Measurements from ENCODE around the gene VPS26B.

VPS26B gene

GRCh38 chr11:134231958-134232659, 7.6 kb downstream of the VPS26B start:
- Histone ChIP-seq H3K27ac (ENCODE audit: low read depth, low read length, severe bottlenecking) (no peak overlapping the region), H3K4me3 (ENCODE audit: extremely low read depth, insufficient read depth, low read length, poor library complexity, severe bottlenecking) (no peak overlapping the region), H3K36me3 (ENCODE audit: control insufficient read depth, insufficient read depth, low read length) (peaks cover 28% of the 10 kb centered on the region), H3K4me1 (ENCODE audit: control insufficient read depth, insufficient read depth, low read length, poor library complexity, severe bottlenecking) (peaks cover 22% of the 10 kb centered on the region), H3K9me3 (ENCODE audit: control insufficient read depth, low read length) (no peaks in the 10 kb centered on the region)
- WGBS, 2 experiments (ENCODE audit: insufficient coverage in 2 of 2) = 72 to 80% methylated on average over 9 of the region's 10 CpGs

DNA sequence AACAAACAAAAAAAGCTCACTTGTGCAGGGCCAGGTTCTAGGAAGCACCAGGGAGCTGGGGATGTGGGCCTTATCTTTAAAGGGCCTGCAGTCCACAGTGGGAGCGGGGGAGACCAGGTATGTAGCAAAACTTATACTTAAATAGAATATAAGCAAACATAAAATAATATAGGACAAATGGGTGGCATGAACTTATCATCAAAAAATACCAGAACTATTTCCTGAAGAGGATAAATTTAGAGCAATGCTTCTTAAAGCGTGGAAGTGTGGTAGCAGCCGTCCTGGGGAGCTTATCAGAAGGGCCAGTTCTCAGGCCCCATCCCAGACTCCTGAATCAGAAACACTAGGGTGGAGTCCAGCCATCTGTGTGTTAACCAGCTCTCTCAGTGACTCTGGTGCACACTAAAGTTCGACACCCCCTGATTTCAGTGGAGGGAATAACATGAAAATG, 9.3 kb downstream of the VPS26B start:
- H3K9me3 ChIP-seq (ENCODE audit: control insufficient read depth, low read length) = no peaks in the 10 kb centered on the region
- peaks cover 34% of the 10 kb centered on the region for H3K4me1 ChIP-seq (ENCODE audit: control insufficient read depth, insufficient read depth, low read length, poor library complexity, severe bottlenecking)
- no peak overlapping the region for H3K4me3 ChIP-seq (ENCODE audit: extremely low read depth, insufficient read depth, low read length, poor library complexity, severe bottlenecking)
- WGBS, 2 experiments (ENCODE audit: insufficient coverage in 2 of 2) = 100% methylated on average over 3 of the region's 4 CpGs
- peaks cover 27% of the 10 kb centered on the region for H3K36me3 ChIP-seq (ENCODE audit: control insufficient read depth, insufficient read depth, low read length)
- no peak overlapping the region for H3K27ac ChIP-seq (ENCODE audit: low read depth, low read length, severe bottlenecking)

DNA sequence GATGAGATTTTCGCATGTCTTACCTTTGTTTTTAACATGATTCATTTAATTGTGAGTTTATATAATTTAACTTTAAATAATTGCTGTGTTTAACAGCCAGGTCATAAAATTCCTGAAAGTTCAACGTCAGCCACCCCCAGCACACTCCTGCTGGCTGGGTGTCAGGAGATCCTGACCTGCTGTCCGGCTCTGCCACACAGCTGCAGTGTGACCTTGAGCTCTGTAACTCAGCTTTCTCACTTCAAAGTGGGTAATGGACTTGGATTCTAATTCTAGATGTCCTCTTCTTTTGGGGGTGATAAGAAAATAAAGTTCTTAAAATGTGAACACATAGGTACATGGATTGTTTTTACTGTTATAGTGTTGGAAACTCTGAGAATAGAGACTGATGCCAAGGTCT, 10.9 kb downstream of the VPS26B start:
- H3K36me3 ChIP-seq (ENCODE audit: control insufficient read depth, insufficient read depth, low read length) = peaks cover 38% of the 10 kb centered on the region
- no peak overlapping the region for H3K27ac ChIP-seq (ENCODE audit: low read depth, low read length, severe bottlenecking)
- peaks cover 23% of the 10 kb centered on the region for H3K4me1 ChIP-seq (ENCODE audit: control insufficient read depth, insufficient read depth, low read length, poor library complexity, severe bottlenecking)
- H3K4me3 ChIP-seq (ENCODE audit: extremely low read depth, insufficient read depth, low read length, poor library complexity, severe bottlenecking) = no peak overlapping the region
- H3K9me3 ChIP-seq (ENCODE audit: control insufficient read depth, low read length) = no peaks in the 10 kb centered on the region
- WGBS, 2 experiments (ENCODE audit: insufficient coverage in 2 of 2) = 100% methylated on average over 1 of the region's 3 CpGs; no CpG with 5 or more reads in 1 of the 2 experiments

DNA sequence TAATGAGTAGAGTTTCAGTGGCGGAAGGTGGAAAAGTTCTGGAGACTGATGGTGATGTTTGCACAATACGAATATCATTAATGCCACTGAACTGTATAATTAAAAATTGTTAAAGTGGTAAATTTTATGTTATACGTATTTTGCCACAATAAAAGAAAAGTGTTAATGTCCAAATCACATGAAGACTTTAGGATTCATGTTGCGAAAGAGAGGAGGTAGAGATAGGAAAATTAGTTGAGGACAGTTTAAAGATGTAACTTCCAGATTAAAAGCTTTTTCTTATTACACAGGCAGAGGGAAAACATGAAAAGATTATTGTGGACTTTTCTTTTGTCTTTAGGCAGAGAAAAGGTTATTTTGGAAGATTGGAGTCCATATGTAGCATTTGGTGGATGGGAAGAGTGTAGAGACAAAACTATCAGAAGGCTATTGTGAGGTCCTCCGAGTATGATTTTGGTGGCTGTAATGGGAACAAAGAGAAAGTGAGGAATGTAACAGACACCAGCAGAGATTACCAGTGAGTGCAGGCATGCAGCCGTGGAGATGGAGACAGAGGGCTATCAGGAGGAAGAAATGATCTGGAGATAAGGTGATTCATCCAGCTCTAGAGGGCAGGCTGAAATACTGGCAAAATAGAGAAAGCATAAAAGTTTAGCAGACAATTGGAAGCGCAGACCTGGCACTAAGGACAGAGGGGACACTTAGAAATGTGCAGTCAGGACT, 12.5 kb downstream of the VPS26B start:
- no peaks in the 10 kb centered on the region for H3K9me3 ChIP-seq (ENCODE audit: control insufficient read depth, low read length)
- H3K4me3 ChIP-seq (ENCODE audit: extremely low read depth, insufficient read depth, low read length, poor library complexity, severe bottlenecking) = no peak overlapping the region
- WGBS, 2 experiments (ENCODE audit: insufficient coverage in 2 of 2) = 68 to 70% methylated on average over 4 of the region's 7 CpGs
- H3K27ac ChIP-seq (ENCODE audit: low read depth, low read length, severe bottlenecking) = peak overlapping the region; percentile 85
- H3K4me1 ChIP-seq (ENCODE audit: control insufficient read depth, insufficient read depth, low read length, poor library complexity, severe bottlenecking) = peaks cover 23% of the 10 kb centered on the region
- H3K36me3 ChIP-seq (ENCODE audit: control insufficient read depth, insufficient read depth, low read length) = peaks cover 49% of the 10 kb centered on the region

- WGBS, 2 experiments (ENCODE audit: insufficient coverage in 2 of 2) = 89 to 90% methylated on average over 9 to 11 of the region's 11 CpGs
- H3K4me1 ChIP-seq (ENCODE audit: control insufficient read depth, insufficient read depth, low read length, poor library complexity, severe bottlenecking) = peaks cover 19% of the 10 kb centered on the region
- H3K27ac ChIP-seq (ENCODE audit: low read depth, low read length, severe bottlenecking) = peak overlapping the region; percentile 85
- no peak overlapping the region for H3K4me3 ChIP-seq (ENCODE audit: extremely low read depth, insufficient read depth, low read length, poor library complexity, severe bottlenecking)
- H3K36me3 ChIP-seq (ENCODE audit: control insufficient read depth, insufficient read depth, low read length) = peaks cover 54% of the 10 kb centered on the region
- H3K9me3 ChIP-seq (ENCODE audit: control insufficient read depth, low read length) = no peaks in the 10 kb centered on the region
Observed at GRCh38 chr11:134237557-134237922, 13.1 kb downstream of the VPS26B start.

DNA sequence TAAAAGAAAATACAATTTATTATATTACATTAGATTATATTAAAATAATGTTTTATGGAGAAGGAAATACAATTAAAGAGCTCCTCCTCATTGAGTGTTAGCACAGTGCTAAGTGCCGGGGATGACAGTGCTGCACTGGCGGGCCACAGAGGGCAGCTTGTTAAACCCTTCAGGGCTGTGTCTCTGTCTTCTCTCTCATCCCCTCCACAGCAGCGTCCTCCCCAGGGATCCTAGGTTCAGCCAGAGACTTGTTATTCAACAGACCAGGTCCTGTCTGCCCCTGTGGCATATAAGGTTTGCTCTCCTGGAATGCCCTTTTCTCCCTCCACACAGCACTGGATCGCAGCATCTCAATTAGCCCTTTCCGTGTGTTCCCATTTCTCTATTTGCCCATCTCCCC, 14.5 kb downstream of the VPS26B start:
- peaks cover 18% of the 10 kb centered on the region for H3K4me1 ChIP-seq (ENCODE audit: control insufficient read depth, insufficient read depth, low read length, poor library complexity, severe bottlenecking)
- no peak overlapping the region for H3K4me3 ChIP-seq (ENCODE audit: extremely low read depth, insufficient read depth, low read length, poor library complexity, severe bottlenecking)
- peaks cover 68% of the 10 kb centered on the region for H3K36me3 ChIP-seq (ENCODE audit: control insufficient read depth, insufficient read depth, low read length)
- no peak overlapping the region for H3K27ac ChIP-seq (ENCODE audit: low read depth, low read length, severe bottlenecking)
- 90 to 96% methylated on average over 3 of the region's 5 CpGs for WGBS, 2 experiments (ENCODE audit: insufficient coverage in 2 of 2)
- no peaks in the 10 kb centered on the region for H3K9me3 ChIP-seq (ENCODE audit: control insufficient read depth, low read length)

- WGBS, 2 experiments (ENCODE audit: insufficient coverage in 2 of 2) = 100% methylated on average over 1 of the region's 6 CpGs; no CpG with 5 or more reads in 1 of the 2 experiments
- Histone ChIP-seq H3K4me3 (ENCODE audit: extremely low read depth, insufficient read depth, low read length, poor library complexity, severe bottlenecking) (no peak overlapping the region), H3K4me1 (ENCODE audit: control insufficient read depth, insufficient read depth, low read length, poor library complexity, severe bottlenecking) (peaks cover 18% of the 10 kb centered on the region), H3K36me3 (ENCODE audit: control insufficient read depth, insufficient read depth, low read length) (peaks cover 75% of the 10 kb centered on the region), H3K27ac (ENCODE audit: low read depth, low read length, severe bottlenecking) (no peak overlapping the region), H3K9me3 (ENCODE audit: control insufficient read depth, low read length) (no peaks in the 10 kb centered on the region)
Observed at GRCh38 chr11:134240592-134240991, 16.1 kb downstream of the VPS26B start.

DNA sequence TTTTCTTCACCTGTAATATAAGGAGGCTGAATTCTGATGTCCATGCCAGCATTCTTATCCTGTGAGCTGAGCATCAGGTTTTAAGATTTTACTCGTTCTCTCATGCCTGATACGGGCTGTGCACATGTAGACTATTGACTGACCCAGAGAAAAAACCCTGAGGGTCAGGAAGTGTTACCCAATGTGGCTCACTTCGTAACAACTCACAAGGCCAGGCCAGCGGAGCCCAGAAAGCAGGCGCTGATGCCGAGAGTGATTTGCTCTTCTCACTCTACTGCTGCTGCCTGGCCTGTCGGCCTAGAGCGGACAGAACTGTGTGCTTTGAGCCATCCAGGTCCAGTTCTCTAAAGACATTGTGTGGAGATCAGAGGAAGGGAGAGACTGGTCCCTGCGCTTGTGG, 17.9 kb downstream of the VPS26B start:
- H3K36me3 ChIP-seq (ENCODE audit: control insufficient read depth, insufficient read depth, low read length) = peaks cover 83% of the 10 kb centered on the region
- H3K4me3 ChIP-seq (ENCODE audit: extremely low read depth, insufficient read depth, low read length, poor library complexity, severe bottlenecking) = no peak overlapping the region
- WGBS, 2 experiments (ENCODE audit: insufficient coverage in 2 of 2) = 95% methylated on average over 4 to 7 of the region's 9 CpGs
- H3K4me1 ChIP-seq (ENCODE audit: control insufficient read depth, insufficient read depth, low read length, poor library complexity, severe bottlenecking) = peaks cover 10% of the 10 kb centered on the region
- H3K27ac ChIP-seq (ENCODE audit: low read depth, low read length, severe bottlenecking) = no peak overlapping the region
- H3K9me3 ChIP-seq (ENCODE audit: control insufficient read depth, low read length) = no peaks in the 10 kb centered on the region

- no peaks in the 10 kb centered on the region for H3K4me1 ChIP-seq (ENCODE audit: control insufficient read depth, insufficient read depth, low read length, poor library complexity, severe bottlenecking)
- H3K27ac ChIP-seq (ENCODE audit: low read depth, low read length, severe bottlenecking) = no peak overlapping the region
- no peak overlapping the region for H3K4me3 ChIP-seq (ENCODE audit: extremely low read depth, insufficient read depth, low read length, poor library complexity, severe bottlenecking)
- H3K9me3 ChIP-seq (ENCODE audit: control insufficient read depth, low read length) = no peaks in the 10 kb centered on the region
- peaks cover 95% of the 10 kb centered on the region for H3K36me3 ChIP-seq (ENCODE audit: control insufficient read depth, insufficient read depth, low read length)
- 93 to 100% methylated on average over 4 of the region's 4 CpGs for WGBS, 2 experiments (ENCODE audit: insufficient coverage in 2 of 2)
Observed at GRCh38 chr11:134243913-134244312, 19.4 kb downstream of the VPS26B start.

GRCh38 chr11:134244593-134244992, 20.1 kb downstream of the VPS26B start:
- no peaks in the 10 kb centered on the region for H3K4me1 ChIP-seq (ENCODE audit: control insufficient read depth, insufficient read depth, low read length, poor library complexity, severe bottlenecking)
- H3K36me3 ChIP-seq (ENCODE audit: control insufficient read depth, insufficient read depth, low read length) = peaks cover 94% of the 10 kb centered on the region
- 71 to 88% methylated on average over 5 to 6 of the region's 7 CpGs for WGBS, 2 experiments (ENCODE audit: insufficient coverage in 2 of 2)
- no peak overlapping the region for H3K27ac ChIP-seq (ENCODE audit: low read depth, low read length, severe bottlenecking)
- no peak overlapping the region for H3K4me3 ChIP-seq (ENCODE audit: extremely low read depth, insufficient read depth, low read length, poor library complexity, severe bottlenecking)
- no peaks in the 10 kb centered on the region for H3K9me3 ChIP-seq (ENCODE audit: control insufficient read depth, low read length)

DNA sequence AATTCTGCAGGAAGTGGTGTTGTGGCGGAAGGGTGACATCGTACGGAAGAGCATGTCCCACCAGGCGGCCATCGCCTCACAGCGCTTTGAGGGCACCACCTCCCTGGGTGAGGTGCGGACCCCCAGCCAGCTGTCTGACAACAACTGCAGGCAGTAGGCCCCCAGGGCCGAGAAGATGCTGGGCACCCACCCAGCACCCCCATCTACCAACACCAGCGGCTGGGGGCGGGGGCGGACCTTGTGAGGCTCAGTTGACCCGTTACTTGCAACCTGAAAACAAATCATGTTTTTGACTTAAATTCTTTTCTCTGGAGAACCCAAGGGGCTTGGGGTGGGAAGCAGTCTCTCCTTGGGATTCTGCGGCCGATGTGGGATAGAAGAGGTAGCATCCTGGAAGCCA, 21.0 kb downstream of the VPS26B start:
- Histone ChIP-seq H3K9me3 (ENCODE audit: control insufficient read depth, low read length) (no peaks in the 10 kb centered on the region), H3K36me3 (ENCODE audit: control insufficient read depth, insufficient read depth, low read length) (peaks cover 94% of the 10 kb centered on the region), H3K4me1 (ENCODE audit: control insufficient read depth, insufficient read depth, low read length, poor library complexity, severe bottlenecking) (no peaks in the 10 kb centered on the region), H3K27ac (ENCODE audit: low read depth, low read length, severe bottlenecking) (no peak overlapping the region), H3K4me3 (ENCODE audit: extremely low read depth, insufficient read depth, low read length, poor library complexity, severe bottlenecking) (no peak overlapping the region)
- WGBS, 2 experiments (ENCODE audit: insufficient coverage in 2 of 2) = 89 to 96% methylated on average over 6 to 10 of the region's 14 CpGs

Measured in mesodermal cell (in vitro differentiated cells).